VCaP (cell line): ENCODE results near the gene SLC16A3.
A peak's percentile ranks its signal among the peaks of the same experiment; 100 is the strongest.

Experiments
- H3K27ac ChIP-seq: fragments of 450-650 bp; 2 replicates; pipeline ENCODE4 v1.5.1; 2017
- TF ChIP-seq, protein P1 (sequence below): fragments of 450-650 bp; conservative IDR thresholded peaks from 2 replicates; pipeline ENCODE4 v1.5.1; 2017; ENCODE audit warnings: mild to moderate bottlenecking, moderate library complexity

The SLC16A3 gene

DNA sequence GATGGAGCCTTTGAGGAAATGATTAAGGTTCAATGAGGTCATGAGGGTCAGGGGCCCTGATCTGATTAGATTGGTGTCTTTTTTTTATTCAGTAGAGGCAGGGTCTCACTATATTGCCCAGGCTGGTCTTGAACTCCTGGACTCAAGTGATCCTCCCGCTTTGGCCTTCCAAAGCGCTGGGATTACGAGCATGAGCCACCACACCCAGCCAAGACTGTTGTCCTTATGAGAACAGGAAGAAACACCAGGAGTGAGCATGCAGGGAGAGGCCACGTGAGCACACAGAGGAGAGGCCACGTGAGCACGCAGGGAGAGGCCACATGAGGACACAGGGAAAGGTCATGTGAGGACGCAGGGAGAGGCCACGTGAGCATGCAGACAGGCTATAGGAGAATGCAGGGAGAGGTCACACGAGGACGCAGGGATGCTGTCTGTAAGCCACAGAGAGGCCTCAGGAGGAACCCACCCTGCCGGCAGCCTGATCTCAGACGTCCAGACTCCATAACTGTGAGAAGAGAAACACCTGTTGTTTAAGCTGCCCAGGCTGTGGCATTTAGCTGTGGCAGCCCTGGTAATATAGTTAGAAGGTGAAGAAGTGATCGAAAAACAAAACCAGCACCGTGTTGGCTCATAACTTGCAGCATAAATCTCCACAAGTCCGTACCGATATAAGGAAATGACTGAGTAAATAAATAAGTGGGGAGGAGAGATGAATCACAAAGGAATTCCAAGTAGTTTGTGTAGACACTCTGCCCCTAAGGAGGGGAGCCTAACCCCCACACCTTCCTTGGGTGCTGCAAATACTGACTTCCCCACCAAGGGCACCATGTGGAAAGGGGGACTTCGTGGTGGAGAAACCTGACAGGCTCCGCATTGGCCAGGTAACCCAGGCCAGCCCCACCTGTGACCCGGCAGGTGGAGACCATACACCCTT, 59.3 kb downstream of the SLC16A3 start:
- TF ChIP-seq, protein P1, sequence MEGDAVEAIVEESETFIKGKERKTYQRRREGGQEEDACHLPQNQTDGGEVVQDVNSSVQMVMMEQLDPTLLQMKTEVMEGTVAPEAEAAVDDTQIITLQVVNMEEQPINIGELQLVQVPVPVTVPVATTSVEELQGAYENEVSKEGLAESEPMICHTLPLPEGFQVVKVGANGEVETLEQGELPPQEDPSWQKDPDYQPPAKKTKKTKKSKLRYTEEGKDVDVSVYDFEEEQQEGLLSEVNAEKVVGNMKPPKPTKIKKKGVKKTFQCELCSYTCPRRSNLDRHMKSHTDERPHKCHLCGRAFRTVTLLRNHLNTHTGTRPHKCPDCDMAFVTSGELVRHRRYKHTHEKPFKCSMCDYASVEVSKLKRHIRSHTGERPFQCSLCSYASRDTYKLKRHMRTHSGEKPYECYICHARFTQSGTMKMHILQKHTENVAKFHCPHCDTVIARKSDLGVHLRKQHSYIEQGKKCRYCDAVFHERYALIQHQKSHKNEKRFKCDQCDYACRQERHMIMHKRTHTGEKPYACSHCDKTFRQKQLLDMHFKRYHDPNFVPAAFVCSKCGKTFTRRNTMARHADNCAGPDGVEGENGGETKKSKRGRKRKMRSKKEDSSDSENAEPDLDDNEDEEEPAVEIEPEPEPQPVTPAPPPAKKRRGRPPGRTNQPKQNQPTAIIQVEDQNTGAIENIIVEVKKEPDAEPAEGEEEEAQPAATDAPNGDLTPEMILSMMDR: no peak
- peak overlapping the region; percentile 84 for H3K27ac ChIP-seq
